Neural cell (in vitro differentiated cells): ENCODE data around the gene HLF.

ENCODE experiments used
- EP300 ChIP-seq: fragments of 450-650 bp; conservative IDR thresholded peaks from 2 replicates; pipeline ENCODE4 v1.6.1; 2014; ENCODE audit warnings: antibody characterized with exemption, mild to moderate bottlenecking, moderate library complexity; ENCODE audit not compliant: poor library complexity, severe bottlenecking
- EZH2 ChIP-seq: fragments of 200-600, 300-800 bp; shearing (Covaris generic), sonication (generic); IDR thresholded peaks from 2 replicates; pipeline ENCODE4 v1.6.1; 2014; ENCODE audit warnings: antibody characterized with exemption, low read length, borderline replicate concordance, mild to moderate bottlenecking; ENCODE audit not compliant: insufficient read depth, poor library complexity, severe bottlenecking
- TAF1 ChIP-seq: IDR thresholded peaks from 2 replicates; pipeline ENCODE4 v1.6.1; 2012; ENCODE audit warnings: low read depth
- TF ChIP-seq, protein P1 (sequence below): fragments of 450-650 bp; IDR thresholded peaks from 2 replicates; pipeline ENCODE4 v1.5.1; 2014; ENCODE audit warnings: antibody characterized with exemption, mild to moderate bottlenecking, moderate library complexity; ENCODE audit not compliant: poor library complexity, severe bottlenecking
- TF ChIP-seq, protein P2 (sequence below): IDR thresholded peaks from 2 replicates; pipeline ENCODE4 v1.6.1; 2012; ENCODE audit warnings: borderline replicate concordance

DNA sequence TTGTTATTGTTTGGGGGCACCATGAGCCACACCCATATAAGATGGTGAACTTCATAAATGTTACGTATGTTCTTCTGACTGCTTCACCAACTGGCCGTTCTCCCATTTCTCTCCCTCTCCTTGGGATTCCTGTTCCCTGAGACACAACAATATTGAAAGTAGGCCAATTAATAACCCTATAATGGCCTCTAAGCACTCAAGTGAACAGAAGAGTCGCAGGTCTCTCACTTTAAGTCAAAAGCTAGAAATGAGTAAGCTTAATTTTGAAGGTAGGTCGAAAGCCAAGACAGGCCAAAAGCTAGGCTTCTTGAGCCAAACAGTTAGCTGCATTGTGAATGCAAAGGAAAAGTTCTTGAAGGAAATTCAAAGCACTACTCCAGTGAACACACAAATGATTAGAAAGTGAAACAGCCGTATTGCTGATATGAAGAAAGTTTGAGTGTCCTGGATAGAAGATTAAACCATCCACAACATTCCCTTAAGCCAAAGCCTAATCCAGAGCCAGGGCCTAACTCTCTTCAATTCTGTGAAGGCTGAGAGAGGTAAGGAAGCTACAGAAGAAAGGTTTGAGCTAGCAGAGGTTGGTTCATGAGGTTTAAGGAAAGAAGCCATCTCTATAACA, 25.8 kb downstream of the HLF start:
- TF ChIP-seq TAF1 (no peak), EZH2 (no peak), EP300 (no peak)
- TF ChIP-seq, protein P1, sequence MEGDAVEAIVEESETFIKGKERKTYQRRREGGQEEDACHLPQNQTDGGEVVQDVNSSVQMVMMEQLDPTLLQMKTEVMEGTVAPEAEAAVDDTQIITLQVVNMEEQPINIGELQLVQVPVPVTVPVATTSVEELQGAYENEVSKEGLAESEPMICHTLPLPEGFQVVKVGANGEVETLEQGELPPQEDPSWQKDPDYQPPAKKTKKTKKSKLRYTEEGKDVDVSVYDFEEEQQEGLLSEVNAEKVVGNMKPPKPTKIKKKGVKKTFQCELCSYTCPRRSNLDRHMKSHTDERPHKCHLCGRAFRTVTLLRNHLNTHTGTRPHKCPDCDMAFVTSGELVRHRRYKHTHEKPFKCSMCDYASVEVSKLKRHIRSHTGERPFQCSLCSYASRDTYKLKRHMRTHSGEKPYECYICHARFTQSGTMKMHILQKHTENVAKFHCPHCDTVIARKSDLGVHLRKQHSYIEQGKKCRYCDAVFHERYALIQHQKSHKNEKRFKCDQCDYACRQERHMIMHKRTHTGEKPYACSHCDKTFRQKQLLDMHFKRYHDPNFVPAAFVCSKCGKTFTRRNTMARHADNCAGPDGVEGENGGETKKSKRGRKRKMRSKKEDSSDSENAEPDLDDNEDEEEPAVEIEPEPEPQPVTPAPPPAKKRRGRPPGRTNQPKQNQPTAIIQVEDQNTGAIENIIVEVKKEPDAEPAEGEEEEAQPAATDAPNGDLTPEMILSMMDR = no peak
- TF ChIP-seq, protein P2, sequence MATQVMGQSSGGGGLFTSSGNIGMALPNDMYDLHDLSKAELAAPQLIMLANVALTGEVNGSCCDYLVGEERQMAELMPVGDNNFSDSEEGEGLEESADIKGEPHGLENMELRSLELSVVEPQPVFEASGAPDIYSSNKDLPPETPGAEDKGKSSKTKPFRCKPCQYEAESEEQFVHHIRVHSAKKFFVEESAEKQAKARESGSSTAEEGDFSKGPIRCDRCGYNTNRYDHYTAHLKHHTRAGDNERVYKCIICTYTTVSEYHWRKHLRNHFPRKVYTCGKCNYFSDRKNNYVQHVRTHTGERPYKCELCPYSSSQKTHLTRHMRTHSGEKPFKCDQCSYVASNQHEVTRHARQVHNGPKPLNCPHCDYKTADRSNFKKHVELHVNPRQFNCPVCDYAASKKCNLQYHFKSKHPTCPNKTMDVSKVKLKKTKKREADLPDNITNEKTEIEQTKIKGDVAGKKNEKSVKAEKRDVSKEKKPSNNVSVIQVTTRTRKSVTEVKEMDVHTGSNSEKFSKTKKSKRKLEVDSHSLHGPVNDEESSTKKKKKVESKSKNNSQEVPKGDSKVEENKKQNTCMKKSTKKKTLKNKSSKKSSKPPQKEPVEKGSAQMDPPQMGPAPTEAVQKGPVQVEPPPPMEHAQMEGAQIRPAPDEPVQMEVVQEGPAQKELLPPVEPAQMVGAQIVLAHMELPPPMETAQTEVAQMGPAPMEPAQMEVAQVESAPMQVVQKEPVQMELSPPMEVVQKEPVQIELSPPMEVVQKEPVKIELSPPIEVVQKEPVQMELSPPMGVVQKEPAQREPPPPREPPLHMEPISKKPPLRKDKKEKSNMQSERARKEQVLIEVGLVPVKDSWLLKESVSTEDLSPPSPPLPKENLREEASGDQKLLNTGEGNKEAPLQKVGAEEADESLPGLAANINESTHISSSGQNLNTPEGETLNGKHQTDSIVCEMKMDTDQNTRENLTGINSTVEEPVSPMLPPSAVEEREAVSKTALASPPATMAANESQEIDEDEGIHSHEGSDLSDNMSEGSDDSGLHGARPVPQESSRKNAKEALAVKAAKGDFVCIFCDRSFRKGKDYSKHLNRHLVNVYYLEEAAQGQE = no peak
